Endodermal cell (in vitro differentiated cells): ENCODE data around the gene STK16. TPM values are rescaled to one million over a fixed set of nuclear protein-coding genes. Genes with fewer than 3 reads are reported as not detected.

Experiments used
- DNase-seq: peaks from one replicate; pipeline ENCODE4 v3.0.0-alpha.2; 2017
- H3K27ac ChIP-seq: 2 replicates; pipeline ENCODE4 v1.5.1; 2013; ENCODE audit warnings: mild to moderate bottlenecking, low read depth, low read length, moderate library complexity
- H3K27me3 ChIP-seq: 2 replicates; pipeline ENCODE4 v1.6.1; 2013; ENCODE audit warnings: mild to moderate bottlenecking, low read length, moderate library complexity; ENCODE audit not compliant: insufficient read depth, control insufficient read depth, poor library complexity, severe bottlenecking
- H3K36me3 ChIP-seq: 2 replicates; pipeline ENCODE4 v1.7.0; 2013; ENCODE audit warnings: mild to moderate bottlenecking, low read length, moderate library complexity; ENCODE audit not compliant: control insufficient read depth, insufficient read depth
- H3K4me1 ChIP-seq: one replicate; pipeline ENCODE4 v1.7.0; 2013; ENCODE audit warnings: low read length; ENCODE audit not compliant: control insufficient read depth, insufficient read depth
- H3K4me3 ChIP-seq: 2 replicates; pipeline ENCODE4 v1.5.1; 2013; ENCODE audit warnings: mild to moderate bottlenecking, low read length, moderate library complexity
- H3K9ac ChIP-seq: 2 replicates; pipeline ENCODE4 v1.6.1; 2013; ENCODE audit warnings: mild to moderate bottlenecking, low read length, moderate library complexity; ENCODE audit not compliant: poor library complexity, severe bottlenecking; ENCODE audit errors: extremely low read depth
- H3K9me3 ChIP-seq: 2 replicates; pipeline ENCODE4 v1.6.1; 2013; ENCODE audit warnings: mild to moderate bottlenecking, low read length, moderate library complexity; ENCODE audit not compliant: control insufficient read depth
- H3K27ac Mint-ChIP-seq: 2 replicates; pipeline ENCODE4 v1.8.0; 2020; ENCODE audit warnings: mixed read lengths
- H3K27me3 Mint-ChIP-seq: 2 replicates; pipeline ENCODE4 v1.8.0; 2021; ENCODE audit warnings: mild to moderate bottlenecking, mixed read lengths; ENCODE audit not compliant: insufficient read depth
- H3K36me3 Mint-ChIP-seq: 2 replicates; pipeline ENCODE4 v1.8.0; 2020; ENCODE audit warnings: low read depth, mixed read lengths
- H3K4me1 Mint-ChIP-seq: 2 replicates; pipeline ENCODE4 v1.8.0; 2020; ENCODE audit warnings: mixed read lengths
- H3K4me3 Mint-ChIP-seq: 2 replicates; pipeline ENCODE4 v1.8.0; 2020; ENCODE audit warnings: mild to moderate bottlenecking, moderate library complexity, mixed read lengths
- H3K9me3 Mint-ChIP-seq: 2 replicates; pipeline ENCODE4 v1.8.0; 2020; ENCODE audit warnings: mild to moderate bottlenecking, mixed read lengths
- WGBS, 2 experiments: methylation state at CpG; one replicate each; pipeline versions ENCODE4 v1.1.5 to v1.1.7; 2013; ENCODE audit warnings: missing lambda C conversion rate in 2 of 2, mixed read lengths in 1 of 2; ENCODE audit not compliant: insufficient coverage in 1 of 2, insufficient read length in 1 of 2; 5-methylcytosine and 5-hydroxymethylcytosine counted together
- total RNA-seq, 2 donors: library from RNA; stranded (reverse); fragmentation: NEBNext Ultra II Directional in 1 of 2; extraction: Animal tissue kit (Norgen Biotek cat#: 25700) in 1 of 2; gene quantifications; 2 replicates in 1 of 2; 3 replicates in 1 of 2; pipeline ENCODE4 v1.2.1, GENCODE V29; 2021
- TF ChIP-seq, protein P1 (sequence below): fragments of 200-600 bp; sonication (generic); conservative IDR thresholded peaks from 2 replicates; pipeline ENCODE4 v1.5.0; 2021; ENCODE audit warnings: antibody characterized with exemption, mild to moderate bottlenecking

STK16 gene
- total RNA-seq, 2 donors from 2014 or later, result 27.3 to 37.7 TPM

GRCh38 chr2:219220652-219221402, 24.5 kb upstream of the STK16 start:
- Histone ChIP-seq H3K36me3 (peaks cover 46% of the 10 kb centered on the region), H3K9me3 (no peaks in the 10 kb centered on the region), H3K4me1 (no peaks in the 10 kb centered on the region), H3K27me3 (no peaks in the 10 kb centered on the region), H3K4me3 (no peak overlapping the region), H3K9ac (no peak overlapping the region), H3K27ac (no peak overlapping the region)
- Mint-ChIP-seq H3K27me3 (no peaks in the 10 kb centered on the region), H3K9me3 (no peaks in the 10 kb centered on the region), H3K4me1 (peaks cover 17% of the 10 kb centered on the region), H3K27ac (no peak overlapping the region), H3K4me3 (no peak overlapping the region), H3K36me3 (peaks cover 57% of the 10 kb centered on the region)
- WGBS, 2 experiments, result 92 to 94% methylated on average over 4 to 19 of the region's 19 CpGs
- no peak for DNase-seq
- TF ChIP-seq, protein P1, sequence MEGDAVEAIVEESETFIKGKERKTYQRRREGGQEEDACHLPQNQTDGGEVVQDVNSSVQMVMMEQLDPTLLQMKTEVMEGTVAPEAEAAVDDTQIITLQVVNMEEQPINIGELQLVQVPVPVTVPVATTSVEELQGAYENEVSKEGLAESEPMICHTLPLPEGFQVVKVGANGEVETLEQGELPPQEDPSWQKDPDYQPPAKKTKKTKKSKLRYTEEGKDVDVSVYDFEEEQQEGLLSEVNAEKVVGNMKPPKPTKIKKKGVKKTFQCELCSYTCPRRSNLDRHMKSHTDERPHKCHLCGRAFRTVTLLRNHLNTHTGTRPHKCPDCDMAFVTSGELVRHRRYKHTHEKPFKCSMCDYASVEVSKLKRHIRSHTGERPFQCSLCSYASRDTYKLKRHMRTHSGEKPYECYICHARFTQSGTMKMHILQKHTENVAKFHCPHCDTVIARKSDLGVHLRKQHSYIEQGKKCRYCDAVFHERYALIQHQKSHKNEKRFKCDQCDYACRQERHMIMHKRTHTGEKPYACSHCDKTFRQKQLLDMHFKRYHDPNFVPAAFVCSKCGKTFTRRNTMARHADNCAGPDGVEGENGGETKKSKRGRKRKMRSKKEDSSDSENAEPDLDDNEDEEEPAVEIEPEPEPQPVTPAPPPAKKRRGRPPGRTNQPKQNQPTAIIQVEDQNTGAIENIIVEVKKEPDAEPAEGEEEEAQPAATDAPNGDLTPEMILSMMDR, result no peak

DNA sequence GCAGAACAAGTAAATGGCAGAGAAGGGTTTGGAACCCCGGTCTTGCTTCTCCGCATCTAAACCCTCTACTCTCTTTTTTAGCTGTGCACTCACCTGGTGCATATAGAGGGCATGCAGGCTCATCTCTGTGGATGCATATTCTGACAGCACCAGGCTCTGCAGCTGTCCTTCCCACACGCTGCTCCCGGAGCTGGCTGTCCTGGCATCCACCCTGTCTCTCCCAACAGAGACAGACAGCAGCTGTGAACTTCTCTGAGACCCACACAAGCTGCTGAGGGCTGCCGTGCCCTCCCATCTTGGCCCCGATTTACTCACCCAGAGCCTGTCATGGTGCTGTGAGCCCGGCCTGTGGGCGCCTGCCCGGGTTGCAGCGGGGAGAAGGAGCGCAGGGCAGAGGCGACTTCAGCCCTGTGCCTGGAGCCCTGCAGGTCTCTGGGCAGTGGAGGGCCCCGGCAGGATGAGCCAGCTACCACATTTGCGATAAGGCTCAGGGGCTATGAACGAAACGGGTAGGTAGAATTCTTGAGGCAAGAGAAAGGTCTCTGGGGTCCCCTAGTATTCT, 23.2 kb upstream of the STK16 start:
- Mint-ChIP-seq H3K4me3 (no peak overlapping the region), H3K9me3 (no peaks in the 10 kb centered on the region), H3K36me3 (peaks cover 54% of the 10 kb centered on the region), H3K4me1 (peaks cover 12% of the 10 kb centered on the region), H3K27me3 (no peaks in the 10 kb centered on the region), H3K27ac (no peak overlapping the region)
- no peak overlapping the region for H3K27ac ChIP-seq
- WGBS, 2 experiments, result 94 to 98% methylated on average over 12 to 16 of the region's 16 CpGs
- H3K27me3 ChIP-seq, result no peaks in the 10 kb centered on the region
- no peaks in the 10 kb centered on the region for H3K4me1 ChIP-seq
- no peak overlapping the region for H3K4me3 ChIP-seq
- no peaks in the 10 kb centered on the region for H3K9me3 ChIP-seq
- H3K9ac ChIP-seq, result no peak overlapping the region
- TF ChIP-seq, protein P1, result no peak
- DNase-seq, result no peak
- peaks cover 42% of the 10 kb centered on the region for H3K36me3 ChIP-seq

DNA sequence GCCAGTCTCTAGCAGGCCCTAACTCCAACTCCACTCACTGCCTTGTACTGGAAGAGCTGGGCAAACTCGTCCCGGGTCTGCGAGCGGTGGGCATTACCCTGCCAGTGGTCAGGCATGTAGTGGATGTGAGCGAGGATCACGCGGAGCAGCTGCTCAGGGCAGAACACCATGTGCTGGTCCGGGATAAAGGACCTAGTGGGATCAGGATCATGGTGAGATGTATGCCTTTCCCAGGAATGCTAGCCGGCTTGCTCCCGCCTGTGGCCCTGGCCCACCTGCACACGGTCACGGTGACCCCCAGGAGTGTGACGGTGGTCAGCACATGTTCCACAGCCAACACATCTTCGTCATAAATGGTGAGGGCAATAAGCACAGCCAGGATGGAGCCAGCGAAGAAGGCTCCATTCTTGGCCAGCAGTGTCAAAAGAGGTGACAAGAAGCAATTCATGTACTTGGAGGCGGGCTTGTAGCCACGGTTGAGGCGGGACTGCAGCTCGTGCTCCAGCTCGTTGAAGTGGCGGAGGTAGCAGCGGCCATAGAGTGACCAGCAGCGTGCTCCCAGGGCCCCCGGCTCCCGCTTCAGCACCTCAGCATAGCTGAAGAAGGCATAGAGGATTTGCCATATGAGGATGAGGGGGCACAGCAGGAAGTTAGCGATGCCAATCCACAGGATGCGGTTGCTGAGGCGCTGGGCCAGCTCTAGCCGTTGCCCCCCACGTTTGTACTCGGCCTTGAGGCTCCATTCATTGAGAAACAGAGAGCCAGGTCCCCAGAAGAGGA, 21.3 kb upstream of the STK16 start:
- H3K27ac Mint-ChIP-seq, result no peak overlapping the region
- Histone ChIP-seq H3K4me3 (no peak overlapping the region), H3K27me3 (no peaks in the 10 kb centered on the region), H3K9me3 (no peaks in the 10 kb centered on the region), H3K9ac (no peak overlapping the region), H3K36me3 (peaks cover 46% of the 10 kb centered on the region), H3K4me1 (peaks cover 2% of the 10 kb centered on the region), H3K27ac (no peak overlapping the region)
- peaks cover 11% of the 10 kb centered on the region for H3K4me1 Mint-ChIP-seq
- peaks cover 55% of the 10 kb centered on the region for H3K36me3 Mint-ChIP-seq
- no peaks in the 10 kb centered on the region for H3K27me3 Mint-ChIP-seq
- H3K9me3 Mint-ChIP-seq, result no peaks in the 10 kb centered on the region
- no peak overlapping the region for H3K4me3 Mint-ChIP-seq
- DNase-seq, result no peak
- 94 to 96% methylated on average over 20 to 31 of the region's 31 CpGs for WGBS, 2 experiments
- TF ChIP-seq, protein P1, result no peak
